Measurements from ENCODE around the gene AFAP1L2.

AFAP1L2 gene

DNA sequence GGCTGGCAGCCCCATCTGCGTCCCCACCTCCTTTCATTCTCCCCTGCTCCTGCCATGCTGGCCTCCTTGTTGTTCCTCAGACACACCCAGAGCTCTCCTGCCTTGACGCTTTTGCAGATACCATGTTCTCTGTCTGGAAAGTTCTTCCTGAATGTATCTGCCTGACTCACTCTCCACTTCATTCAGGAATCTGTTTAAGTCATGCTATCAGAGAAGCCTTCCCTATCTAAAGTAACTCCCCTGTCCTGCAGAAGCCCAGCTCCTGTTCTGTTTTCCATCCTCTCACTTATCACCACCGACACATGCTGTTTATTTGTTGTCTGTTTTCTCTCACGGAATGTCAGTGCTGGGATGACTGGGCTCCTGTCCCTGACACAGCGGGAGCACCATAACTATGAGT, 82.0 kb downstream of the AFAP1L2 start:
- no peak overlapping the region for H3K4me3 ChIP-seq (ENCODE audit: low read length)
- no peak overlapping the region for H3K4me2 ChIP-seq (ENCODE audit: low read length)
- TF ChIP-seq, protein P1, sequence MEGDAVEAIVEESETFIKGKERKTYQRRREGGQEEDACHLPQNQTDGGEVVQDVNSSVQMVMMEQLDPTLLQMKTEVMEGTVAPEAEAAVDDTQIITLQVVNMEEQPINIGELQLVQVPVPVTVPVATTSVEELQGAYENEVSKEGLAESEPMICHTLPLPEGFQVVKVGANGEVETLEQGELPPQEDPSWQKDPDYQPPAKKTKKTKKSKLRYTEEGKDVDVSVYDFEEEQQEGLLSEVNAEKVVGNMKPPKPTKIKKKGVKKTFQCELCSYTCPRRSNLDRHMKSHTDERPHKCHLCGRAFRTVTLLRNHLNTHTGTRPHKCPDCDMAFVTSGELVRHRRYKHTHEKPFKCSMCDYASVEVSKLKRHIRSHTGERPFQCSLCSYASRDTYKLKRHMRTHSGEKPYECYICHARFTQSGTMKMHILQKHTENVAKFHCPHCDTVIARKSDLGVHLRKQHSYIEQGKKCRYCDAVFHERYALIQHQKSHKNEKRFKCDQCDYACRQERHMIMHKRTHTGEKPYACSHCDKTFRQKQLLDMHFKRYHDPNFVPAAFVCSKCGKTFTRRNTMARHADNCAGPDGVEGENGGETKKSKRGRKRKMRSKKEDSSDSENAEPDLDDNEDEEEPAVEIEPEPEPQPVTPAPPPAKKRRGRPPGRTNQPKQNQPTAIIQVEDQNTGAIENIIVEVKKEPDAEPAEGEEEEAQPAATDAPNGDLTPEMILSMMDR (IDR thresholded peaks at IDR 0.05; ENCODE audit: low read depth, low read length, poor library complexity, severe bottlenecking), result no peak
- no peak for TF ChIP-seq EZH2phosphoT487 (IDR thresholded peaks at IDR 0.05; ENCODE audit: borderline replicate concordance, low read length)
- H3K79me2 ChIP-seq (ENCODE audit: control insufficient read depth, low read length), result no peaks in the 10 kb centered on the region
- H3K4me1 ChIP-seq (ENCODE audit: control insufficient read depth, low read length), result no peaks in the 10 kb centered on the region
- H3K9me2 ChIP-seq (replicated peaks; ENCODE audit: control insufficient read depth, low read length), result no peaks in the 10 kb centered on the region
- H3K27me3 ChIP-seq (ENCODE audit: control insufficient read depth, low read length), result 0 out of 2 replicates have a peak, but pooled peaks cover 6% of the 10 kb centered on the region
- H3K36me3 ChIP-seq (ENCODE audit: control insufficient read depth, low read length), result no peaks in the 10 kb centered on the region
- no peaks in the 10 kb centered on the region for H4K20me1 ChIP-seq (ENCODE audit: control insufficient read depth, insufficient read depth, low read depth, low read length)
- no peaks in the 10 kb centered on the region for H3K9me3 ChIP-seq (ENCODE audit: control insufficient read depth, insufficient read depth, low read length)
- no peak overlapping the region for H3K27ac ChIP-seq (ENCODE audit: low read depth, low read length)
- H3F3A ChIP-seq (ENCODE audit: control insufficient read depth, insufficient read depth), result no peaks in the 10 kb centered on the region

DNA sequence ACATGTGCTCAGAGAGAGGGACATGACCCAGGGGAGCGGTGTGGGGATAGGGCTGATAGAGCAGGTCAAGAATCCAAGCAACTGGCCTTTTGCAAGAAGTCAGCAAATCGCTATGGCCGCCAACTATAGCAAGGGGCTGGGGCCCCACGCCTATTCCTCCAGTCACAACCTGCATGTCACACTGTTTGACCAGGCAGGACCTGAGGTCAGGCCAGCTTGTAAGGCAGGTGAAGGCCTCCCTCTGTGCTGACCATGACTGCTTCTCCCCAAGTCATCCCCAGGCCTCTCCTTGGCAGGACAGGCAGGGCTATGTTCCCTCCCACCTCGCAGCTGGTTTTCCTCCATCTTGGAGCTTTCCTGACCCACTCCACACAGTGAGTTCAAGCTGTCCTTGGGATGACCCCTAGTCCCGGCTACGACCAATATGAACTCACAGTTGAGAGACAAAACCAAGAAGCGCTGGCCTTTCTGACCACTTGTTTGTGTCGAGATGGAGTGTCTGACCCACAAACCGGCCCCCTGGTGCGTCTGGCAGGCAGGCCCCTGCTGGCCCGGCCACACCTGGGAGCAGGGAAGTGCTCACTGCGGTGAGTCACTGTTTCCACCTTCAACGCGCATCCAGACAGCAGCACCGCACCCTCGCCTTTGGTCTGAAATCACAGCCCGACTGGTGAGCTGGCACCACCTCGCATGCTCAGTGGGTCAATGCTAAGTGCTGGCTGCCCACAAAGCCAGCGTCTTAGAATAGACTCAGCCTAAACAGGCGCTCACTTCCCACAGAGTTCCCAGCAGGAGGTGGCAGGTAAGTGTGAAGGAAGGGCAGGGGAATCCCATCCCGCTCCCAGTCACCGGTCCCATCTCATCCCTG, 83.8 kb downstream of the AFAP1L2 start:
- Histone ChIP-seq H3F3A (ENCODE audit: control insufficient read depth, insufficient read depth) (no peaks in the 10 kb centered on the region), H3K9me2 (replicated peaks; ENCODE audit: control insufficient read depth, low read length) (no peaks in the 10 kb centered on the region), H4K20me1 (ENCODE audit: control insufficient read depth, insufficient read depth, low read depth, low read length) (no peaks in the 10 kb centered on the region), H3K36me3 (ENCODE audit: control insufficient read depth, low read length) (no peaks in the 10 kb centered on the region), H3K4me1 (ENCODE audit: control insufficient read depth, low read length) (no peaks in the 10 kb centered on the region), H3K79me2 (ENCODE audit: control insufficient read depth, low read length) (no peaks in the 10 kb centered on the region), H3K27me3 (ENCODE audit: control insufficient read depth, low read length) (0 out of 2 replicates have a peak, but pooled peaks cover 6% of the 10 kb centered on the region), H3K4me3 (ENCODE audit: low read length) (no peak overlapping the region), H3K27ac (ENCODE audit: low read depth, low read length) (no peak overlapping the region), H3K4me2 (ENCODE audit: low read length) (no peak overlapping the region), H3K9me3 (ENCODE audit: control insufficient read depth, insufficient read depth, low read length) (no peaks in the 10 kb centered on the region)
- TF ChIP-seq, protein P1 (IDR thresholded peaks at IDR 0.05; ENCODE audit: low read depth, low read length, poor library complexity, severe bottlenecking), result no peak
- TF ChIP-seq EZH2phosphoT487 (IDR thresholded peaks at IDR 0.05; ENCODE audit: borderline replicate concordance, low read length), result no peak

- H3K9me2 ChIP-seq (replicated peaks; ENCODE audit: control insufficient read depth, low read length), result no peaks in the 10 kb centered on the region
- no peaks in the 10 kb centered on the region for H3K79me2 ChIP-seq (ENCODE audit: control insufficient read depth, low read length)
- no peaks in the 10 kb centered on the region for H3K36me3 ChIP-seq (ENCODE audit: control insufficient read depth, low read length)
- no peak overlapping the region for H3K4me3 ChIP-seq (ENCODE audit: low read length)
- no peaks in the 10 kb centered on the region for H4K20me1 ChIP-seq (ENCODE audit: control insufficient read depth, insufficient read depth, low read depth, low read length)
- no peaks in the 10 kb centered on the region for H3F3A ChIP-seq (ENCODE audit: control insufficient read depth, insufficient read depth)
- no peak for TF ChIP-seq EZH2phosphoT487 (IDR thresholded peaks at IDR 0.05; ENCODE audit: borderline replicate concordance, low read length)
- TF ChIP-seq, protein P1 (IDR thresholded peaks at IDR 0.05; ENCODE audit: low read depth, low read length, poor library complexity, severe bottlenecking), result no peak
- no peaks in the 10 kb centered on the region for H3K4me1 ChIP-seq (ENCODE audit: control insufficient read depth, low read length)
- no peaks in the 10 kb centered on the region for H3K9me3 ChIP-seq (ENCODE audit: control insufficient read depth, insufficient read depth, low read length)
- H3K4me2 ChIP-seq (ENCODE audit: low read length), result no peak overlapping the region
- H3K27me3 ChIP-seq (ENCODE audit: control insufficient read depth, low read length), result 0 out of 2 replicates have a peak, but pooled peaks cover 1% of the 10 kb centered on the region
- no peak overlapping the region for H3K27ac ChIP-seq (ENCODE audit: low read depth, low read length)
These were observed 84.7 kb downstream of the AFAP1L2 start for GRCh38 chr10:114319406-114320248.
